GM12878 (cell line): ENCODE results near the gene CNTN4. TPM values are rescaled to one million over a fixed set of nuclear protein-coding genes. Genes with fewer than 3 reads are reported as not detected.

Experiments
- BRCA1 ChIP-seq: IDR thresholded peaks from 2 replicates; pipeline ENCODE4 v1.6.1; 2011; ENCODE audit warnings: low read depth, low read length, improper control_type of control experiment
- CEBPB ChIP-seq, 2 experiments: fragments of 150-350 bp in 1 of 2; IDR thresholded peaks; 2 replicates each; pipeline ENCODE4 v1.6.1; 2012 to 2014; ENCODE audit warnings: low read depth in 2 of 2, low read length in 2 of 2, borderline replicate concordance in 1 of 2, inconsistent platforms in 1 of 2
- CREM ChIP-seq: IDR thresholded peaks from 2 replicates; pipeline ENCODE4 v1.6.1; 2014; ENCODE audit warnings: antibody characterized with exemption, low read depth
- EGR1 ChIP-seq, 2 experiments: IDR thresholded peaks; 1 replicate in 1 of 2; 2 replicates in 1 of 2; pipeline ENCODE4 v1.6.1; 2011 to 2012; ENCODE audit warnings: low read depth in 2 of 2, low read length in 2 of 2, borderline replicate concordance in 1 of 2, mild to moderate bottlenecking in 1 of 2, moderate library complexity in 1 of 2
- FOXM1 ChIP-seq: IDR thresholded peaks from 2 replicates; pipeline ENCODE4 v1.6.1; 2012; ENCODE audit warnings: low read depth, mild to moderate bottlenecking, inconsistent platforms, low read length, moderate library complexity
- GATAD2B ChIP-seq: fragments of 450-650 bp; conservative IDR thresholded peaks from 2 replicates; pipeline ENCODE4 v1.6.1; 2017; ENCODE audit warnings: low read depth, mild to moderate bottlenecking, moderate library complexity
- IKZF1 ChIP-seq: fragments of 450-650 bp; conservative IDR thresholded peaks from 2 replicates; pipeline ENCODE4 v1.6.1; 2017; ENCODE audit warnings: antibody characterized with exemption, mild to moderate bottlenecking
- IRF4 ChIP-seq: IDR thresholded peaks from 2 replicates; pipeline ENCODE4 v1.6.1; 2011; ENCODE audit warnings: low read depth, low read length
- JUNB ChIP-seq: IDR thresholded peaks from 2 replicates; pipeline ENCODE4 v1.6.1; 2016; ENCODE audit warnings: antibody characterized with exemption, mild to moderate bottlenecking
- KDM1A ChIP-seq: fragments of 200-600 bp; sonication (generic); IDR thresholded peaks from 2 replicates; pipeline ENCODE4 v1.6.1; 2016; ENCODE audit warnings: borderline replicate concordance
- MEF2B ChIP-seq: fragments of 450-650 bp; IDR thresholded peaks from 2 replicates; pipeline ENCODE4 v1.6.1; 2018; ENCODE audit warnings: mild to moderate bottlenecking, moderate library complexity; ENCODE audit not compliant: partially characterized antibody, poor library complexity, severe bottlenecking
- MTA3 ChIP-seq: IDR thresholded peaks from 2 replicates; pipeline ENCODE4 v1.6.1; 2012; ENCODE audit warnings: low read length, inconsistent platforms, borderline replicate concordance
- MXI1 ChIP-seq: fragments of 150-350 bp; IDR thresholded peaks from 2 replicates; pipeline ENCODE4 v1.6.1; 2011; ENCODE audit warnings: low read depth, mild to moderate bottlenecking, inconsistent platforms, low read length, improper control_type of control experiment
- NKRF ChIP-seq: fragments of 450-650 bp; conservative IDR thresholded peaks from 2 replicates; pipeline ENCODE4 v1.6.1; 2017; ENCODE audit warnings: mild to moderate bottlenecking, moderate library complexity
- PKNOX1 ChIP-seq: fragments of 450-650 bp; IDR thresholded peaks from 2 replicates; pipeline ENCODE4 v1.6.1; 2016; ENCODE audit warnings: mild to moderate bottlenecking
- RBBP5 ChIP-seq: fragments of 200-600 bp; sonication (generic); conservative IDR thresholded peaks from 2 replicates; pipeline ENCODE4 v1.6.1; 2016
- TARDBP ChIP-seq: IDR thresholded peaks from 2 replicates; pipeline ENCODE4 v1.6.1; 2016; ENCODE audit warnings: borderline replicate concordance
- TBL1XR1 ChIP-seq: IDR thresholded peaks from 2 replicates; pipeline ENCODE4 v1.6.1; 2012; ENCODE audit warnings: low read depth, low read length, improper control_type of control experiment
- TCF12 ChIP-seq: IDR thresholded peaks from 2 replicates; pipeline ENCODE4 v1.6.1; 2011; ENCODE audit warnings: low read depth, mild to moderate bottlenecking, low read length
- TCF3 ChIP-seq: IDR thresholded peaks from 2 replicates; pipeline ENCODE4 v1.6.1; 2012; ENCODE audit warnings: low read depth, mild to moderate bottlenecking, low read length, borderline replicate concordance; ENCODE audit not compliant: insufficient read depth
- USF1 ChIP-seq: IDR thresholded peaks from 2 replicates; pipeline ENCODE4 v1.6.1; 2011; ENCODE audit warnings: borderline replicate concordance, low read depth, mild to moderate bottlenecking, moderate library complexity, mixed read lengths, low read length; ENCODE audit not compliant: insufficient read depth; ENCODE audit errors: extremely low read length
- ZBTB40 ChIP-seq: fragments of 450-650 bp; IDR thresholded peaks from 2 replicates; pipeline ENCODE4 v1.6.1; 2016; ENCODE audit warnings: mild to moderate bottlenecking, moderate library complexity, borderline replicate concordance
- polyA plus RNA-seq, 11 experiments: library from polyadenylated mRNA; depleted of rRNA in 4 of 11; unstranded in 6 of 11; stranded (reverse) in 5 of 11; fragments of >200 nt; fragmentation: Nextera tagmentation in 4 of 11; fragmentation: Illumina TruSeq in 1 of 11; extraction: Ambion mirVana in 4 of 11; extraction: Trizol in 1 of 11; gene quantifications; 1 replicate in 1 of 11; 2 replicates in 10 of 11; pipeline versions ENCODE4 v1.2.1 to v1.2.3, GENCODE V29; 2011 to 2016; ENCODE audit warnings: inconsistent platforms in 2 of 11, missing spikeins in 2 of 11, low read depth in 1 of 11
- total RNA-seq, 4 experiments: library from RNA; depleted of rRNA in 3 of 4; stranded (reverse); fragments of >200 nt in 3 of 4; fragmentation: Illumina TruSeq in 1 of 4; extraction: Trizol in 1 of 4; gene quantifications; 2 replicates each; pipeline versions ENCODE4 v1.2.1 to v1.2.3, GENCODE V29; 2013 to 2021

Gene CNTN4
- total and polyA plus RNA-seq, 10 of the 15 experiments (the other 5 are each of a cell fraction or from before 2014, with no cell fraction given) = 0.05 to 0.43 (median 0.15) TPM; not detected in 1

- TF ChIP-seq JUNB = peak; percentile 46; the same call in 1 of the 2 replicates
- no peak for TF ChIP-seq IRF4
- no peak for TF ChIP-seq TARDBP
- TF ChIP-seq MTA3 = no peak
- TF ChIP-seq TCF3 = no peak
- no peak for TF ChIP-seq GATAD2B
- no peak for TF ChIP-seq USF1
- no peak for TF ChIP-seq NKRF
- no peak for TF ChIP-seq MEF2B
- no peak for TF ChIP-seq TCF12
- no peak for TF ChIP-seq RBBP5
- TF ChIP-seq ZBTB40 = no peak
- TF ChIP-seq IKZF1 = no peak
- no peak for TF ChIP-seq FOXM1
- TF ChIP-seq EGR1 (IDR thresholded peaks at IDR 0.05; ENCODE audit: borderline replicate concordance in 1 of 2, low read depth in 2 of 2, low read length in 2 of 2) = no peak
- 0 out of 2 replicates have a peak, but pooled peaks have one; percentile 9 for TF ChIP-seq CREM
- no peak for TF ChIP-seq TBL1XR1
- peak; percentile 14 to 65; a peak in 1 of 4 replicates for TF ChIP-seq CEBPB (IDR thresholded peaks at IDR 0.05; ENCODE audit: borderline replicate concordance in 1 of 2, low read depth in 2 of 2, low read length in 2 of 2)
- no peak for TF ChIP-seq MXI1
- no peak for TF ChIP-seq PKNOX1
- TF ChIP-seq KDM1A = no peak
- no peak for TF ChIP-seq BRCA1
These were observed 556.6 kb downstream of the CNTN4 start (continued) for GRCh38 chr3:2655229-2655701.
